Endothelial cell of umbilical vein (primary cell): ENCODE results near the gene CAPN12. TPM values are rescaled to one million over a fixed set of nuclear protein-coding genes. Genes with fewer than 3 reads are reported as not detected.

Experiments used
- BruUV-seq: library from RNA; stranded (reverse); fragments of 400-500 nt; replicated peaks from 2 replicates; lab custom pipeline; 2021; lab: Mats Ljungman, UMichigan
- CTCF ChIA-PET: fragments of 300-600, 350-600 bp; sonication (Branson Sonifier 250); formaldehyde crosslinking; loops from one replicate; lab custom pipeline; 2021; ENCODE audit warnings: antibody characterized with exemption, inconsistent platforms; lab: Charles Lee
- POLR2A ChIA-PET: fragments of 300-600, 350-600 bp; sonication (Branson Sonifier 250); formaldehyde crosslinking; loops from one replicate; lab custom pipeline; 2021; ENCODE audit warnings: antibody characterized with exemption, inconsistent platforms; lab: Charles Lee
- DNase-seq: peaks from one replicate; pipeline ENCODE4 v3.0.0-alpha.2; 2011; ENCODE audit warnings: low read depth, low spot score
- FAIRE-seq: peaks from 2 replicates; lab custom pipeline; 2011; peaks lifted over from hg19 to GRCh38; lab: Jason Lieb, UNC
- H2AFZ ChIP-seq: 2 replicates; pipeline ENCODE4 v1.6.0; 2012; ENCODE audit warnings: low read depth, low read length, control low read depth, inconsistent platforms
- H3K27ac ChIP-seq: 2 replicates; pipeline ENCODE4 v1.5.1; 2011; ENCODE audit warnings: low read depth, mild to moderate bottlenecking, control low read depth, low read length, moderate library complexity; ENCODE audit not compliant: insufficient read depth
- H3K27me3 ChIP-seq, 2 experiments: 2 replicates each; pipeline versions ENCODE4 v1.6.0 to v1.6.1; 2011; ENCODE audit warnings: low read length in 2 of 2, mixed read lengths in 1 of 2; ENCODE audit not compliant: control insufficient read depth in 2 of 2, insufficient read depth in 2 of 2
- H3K36me3 ChIP-seq, 2 experiments: 2 replicates in 1 of 2; 3 replicates in 1 of 2; pipeline ENCODE4 v1.5.1; 2011; ENCODE audit warnings: low read length in 2 of 2, mild to moderate bottlenecking in 1 of 2, moderate library complexity in 1 of 2; ENCODE audit not compliant: control insufficient read depth in 2 of 2, insufficient read depth in 2 of 2; ENCODE audit errors: extremely low read depth in 1 of 2
- H3K4me1 ChIP-seq: 3 replicates; pipeline ENCODE4 v1.5.1; 2011; ENCODE audit warnings: mild to moderate bottlenecking, low read length; ENCODE audit not compliant: control insufficient read depth, insufficient read depth; ENCODE audit errors: extremely low read depth
- H3K4me2 ChIP-seq: 2 replicates; pipeline ENCODE4 v1.6.1; 2011; ENCODE audit warnings: low read length, control low read depth, mixed read lengths; ENCODE audit not compliant: insufficient read depth
- H3K4me3 ChIP-seq, 3 experiments: fragments of 200-600 bp in 1 of 3; sonication (generic), shearing (Covaris generic) in 1 of 3; replicated peaks in 1 of 3; 2 replicates each; pipeline ENCODE4 v1.5.1; 2011 to 2016; ENCODE audit warnings: control low read depth in 3 of 3, low read length in 3 of 3, mild to moderate bottlenecking in 2 of 3, inconsistent platforms in 1 of 3, low read depth in 1 of 3, moderate library complexity in 1 of 3; ENCODE audit not compliant: insufficient read depth in 1 of 3
- H3K79me2 ChIP-seq: 2 replicates; pipeline ENCODE4 v1.6.0; 2012; ENCODE audit warnings: low read length, inconsistent platforms; ENCODE audit not compliant: control insufficient read depth, insufficient read depth
- H3K9ac ChIP-seq: replicated peaks from 2 replicates; pipeline ENCODE3; 2011; ENCODE audit warnings: low read length, control low read depth; ENCODE audit not compliant: insufficient read depth; ENCODE audit errors: extremely low read depth
- H3K9me1 ChIP-seq: replicated peaks from 3 replicates; pipeline ENCODE4 v1.6.0; 2011; ENCODE audit warnings: mild to moderate bottlenecking, low read length; ENCODE audit not compliant: control insufficient read depth, insufficient read depth; ENCODE audit errors: extremely low read depth
- H3K9me3 ChIP-seq: replicated peaks from 2 replicates; pipeline ENCODE4 v1.5.1; 2012; ENCODE audit warnings: low read length, inconsistent platforms; ENCODE audit not compliant: control insufficient read depth, insufficient read depth
- H4K20me1 ChIP-seq: replicated peaks from 2 replicates; pipeline ENCODE3; 2011; ENCODE audit warnings: mild to moderate bottlenecking, low read length; ENCODE audit not compliant: control insufficient read depth, insufficient read depth; ENCODE audit errors: extremely low read depth
- CTCF ChIP-seq, 2 donors: IDR thresholded peaks; 1 replicate in 1 of 2; 2 replicates in 1 of 2; pipeline ENCODE4 v1.5.1; 2011; ENCODE audit warnings: low read length in 2 of 2, mild to moderate bottlenecking in 2 of 2, moderate library complexity in 2 of 2, control low read depth in 1 of 2, inconsistent platforms in 1 of 2, low read depth in 1 of 2; ENCODE audit not compliant: insufficient read depth in 1 of 2; ENCODE audit errors: extremely low read depth in 1 of 2
- EZH2 ChIP-seq: IDR thresholded peaks from 2 replicates; pipeline ENCODE4 v1.6.1; 2012; ENCODE audit warnings: borderline replicate concordance, low read depth, mild to moderate bottlenecking, moderate library complexity, low read length, inconsistent platforms; ENCODE audit not compliant: severe bottlenecking
- FOS ChIP-seq: IDR thresholded peaks from 2 replicates; pipeline ENCODE4 v1.6.1; 2011; ENCODE audit warnings: mild to moderate bottlenecking, low read length, moderate library complexity, borderline replicate concordance; ENCODE audit not compliant: insufficient read depth
- GATA2 ChIP-seq: IDR thresholded peaks from 2 replicates; pipeline ENCODE4 v1.7.0; 2011; ENCODE audit warnings: low read depth, mild to moderate bottlenecking, moderate library complexity, mixed read lengths, low read length; ENCODE audit not compliant: insufficient read length, insufficient read depth
- JUN ChIP-seq: IDR thresholded peaks from 2 replicates; pipeline ENCODE4 v1.6.1; 2011; ENCODE audit warnings: borderline replicate concordance, low read depth; ENCODE audit not compliant: insufficient read length, insufficient read depth
- MAX ChIP-seq: IDR thresholded peaks from 2 replicates; pipeline ENCODE4 v1.6.1; 2011; ENCODE audit not compliant: insufficient read depth, insufficient read length
- MYC ChIP-seq: IDR thresholded peaks from one replicate; pipeline ENCODE4 v1.6.1; 2011; ENCODE audit warnings: mild to moderate bottlenecking, low read depth, low read length
- POLR2A ChIP-seq: IDR thresholded peaks from 2 replicates; pipeline ENCODE4 v1.6.1; 2012; ENCODE audit warnings: low read depth, mild to moderate bottlenecking, control low read depth, low read length
- POLR2AphosphoS5 ChIP-seq: IDR thresholded peaks from 2 replicates; pipeline ENCODE4 v1.6.1; 2012; ENCODE audit warnings: low read depth, mild to moderate bottlenecking, control low read depth, low read length, moderate library complexity; ENCODE audit not compliant: insufficient read depth
- dilution Hi-C: fragments of 300-500 bp; cut with MboI; formaldehyde crosslinking; loops from one replicate; pipeline ENCODE4 v1.15.0; 2019; ENCODE audit warnings: low sequenced_read_pairs; ENCODE audit not compliant: extremely low pct_ligation_motif_present
- intact Hi-C: fragments of 100-400 bp; cut with micrococcal nuclease; formaldehyde crosslinking; loops from one replicate; pipeline ENCODE4 v1.10.0; 2022
- polyA plus RNA-seq, 4 experiments: library from polyadenylated mRNA; depleted of rRNA in 3 of 4; stranded (reverse) in 3 of 4; unstranded in 1 of 4; fragments of >200 nt; gene quantifications; 2 replicates each; pipeline versions ENCODE4 v1.2.1 to v1.2.3, GENCODE V29; 2011 to 2012; ENCODE audit warnings: missing spikeins in 1 of 4
- total RNA-seq: library from RNA; stranded (reverse); gene quantifications from 2 replicates; pipeline ENCODE4 v1.2.3, GENCODE V29; 2021

Gene CAPN12
- total and polyA plus RNA-seq, 2 donors (not counting 3 experiments of a cell fraction or from before 2014, with no cell fraction given): 0.35 TPM; not detected in 1

- Histone ChIP-seq H3K4me3 (no peak overlapping the region), H3K36me3 (peaks cover 17 to 77% of the 10 kb centered on the region in 2 experiments), H3K4me1 (no peaks in the 10 kb centered on the region), H3K79me2 (no peaks in the 10 kb centered on the region), H3K9ac (no peak overlapping the region), H3K9me1 (no peaks in the 10 kb centered on the region), H3K4me2 (no peak overlapping the region), H2AFZ (no peak overlapping the region), H3K9me3 (no peaks in the 10 kb centered on the region), H3K27ac (no peak overlapping the region), H4K20me1 (no peaks in the 10 kb centered on the region), H3K27me3 (no peaks in the 10 kb centered on the region)
- FAIRE-seq: no peak
- dilution Hi-C loops (no loop called here), intact Hi-C loops (no loop called here)
- BruUV-seq: no TSS peak
- ChIA-PET CTCF (no interaction called here), POLR2A (no interaction called here)
- TF ChIP-seq POLR2AphosphoS5 (no peak), MAX (no peak), POLR2A (no peak), JUN (no peak), CTCF (IDR thresholded peaks at IDR 0.05; ENCODE audit: extremely low read depth in 1 of 2, insufficient read depth in 1 of 2, low read depth in 1 of 2, low read length in 2 of 2) (no peak), EZH2 (no peak), FOS (no peak), MYC (no peak), GATA2 (no peak)
- no peak for DNase-seq
Measured at GRCh38 chr19:38725469-38726283, 18.6 kb downstream of the CAPN12 start.
